Tibial nerve (tissue), 3 donors: ENCODE data around the gene ZNF521.

Experiments used
- POLR2A ChIP-seq, 2 donors: fragments of 450-650 bp; IDR thresholded peaks; one replicate each; pipeline ENCODE4 v1.6.1; 2017; ENCODE audit warnings: antibody characterized with exemption in 2 of 2, mild to moderate bottlenecking in 2 of 2, moderate library complexity in 2 of 2
- TF ChIP-seq, protein P1 (sequence below), 5 experiments: fragments of 200-600 bp in 3 of 5; fragments of 450-650 bp in 2 of 5; sonication (generic) in 3 of 5; IDR thresholded peaks; one replicate each; pipeline ENCODE4 v1.5.1; 2016 to 2019; ENCODE audit warnings: antibody characterized with exemption in 5 of 5, mild to moderate bottlenecking in 3 of 5, moderate library complexity in 2 of 5

DNA sequence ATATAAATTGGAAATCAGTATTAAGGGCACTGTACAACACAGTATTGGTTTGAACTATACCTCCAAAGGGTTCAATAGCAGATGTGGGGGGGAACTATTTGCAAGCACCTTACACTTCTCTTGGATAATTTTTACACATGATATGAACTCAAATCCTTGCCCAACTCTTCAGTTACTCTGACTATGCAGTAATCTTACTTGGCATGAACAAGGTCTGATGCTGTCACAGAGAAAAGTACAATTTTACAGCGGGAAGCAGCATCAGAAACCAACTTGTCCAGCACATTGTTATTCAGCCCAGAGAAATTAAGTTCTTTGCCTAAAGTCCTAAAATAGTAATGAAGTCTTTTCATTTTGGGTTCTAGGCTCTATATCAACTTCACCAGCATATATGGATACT is 98.2 kb downstream of the ZNF521 start:
- TF ChIP-seq, protein P1, sequence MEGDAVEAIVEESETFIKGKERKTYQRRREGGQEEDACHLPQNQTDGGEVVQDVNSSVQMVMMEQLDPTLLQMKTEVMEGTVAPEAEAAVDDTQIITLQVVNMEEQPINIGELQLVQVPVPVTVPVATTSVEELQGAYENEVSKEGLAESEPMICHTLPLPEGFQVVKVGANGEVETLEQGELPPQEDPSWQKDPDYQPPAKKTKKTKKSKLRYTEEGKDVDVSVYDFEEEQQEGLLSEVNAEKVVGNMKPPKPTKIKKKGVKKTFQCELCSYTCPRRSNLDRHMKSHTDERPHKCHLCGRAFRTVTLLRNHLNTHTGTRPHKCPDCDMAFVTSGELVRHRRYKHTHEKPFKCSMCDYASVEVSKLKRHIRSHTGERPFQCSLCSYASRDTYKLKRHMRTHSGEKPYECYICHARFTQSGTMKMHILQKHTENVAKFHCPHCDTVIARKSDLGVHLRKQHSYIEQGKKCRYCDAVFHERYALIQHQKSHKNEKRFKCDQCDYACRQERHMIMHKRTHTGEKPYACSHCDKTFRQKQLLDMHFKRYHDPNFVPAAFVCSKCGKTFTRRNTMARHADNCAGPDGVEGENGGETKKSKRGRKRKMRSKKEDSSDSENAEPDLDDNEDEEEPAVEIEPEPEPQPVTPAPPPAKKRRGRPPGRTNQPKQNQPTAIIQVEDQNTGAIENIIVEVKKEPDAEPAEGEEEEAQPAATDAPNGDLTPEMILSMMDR (IDR thresholded peaks at IDR 0.05) = no peak
- no peak for TF ChIP-seq POLR2A (IDR thresholded peaks at IDR 0.05)
